ENCODE data around the gene TEX48. TPM values are rescaled to one million over a fixed set of nuclear protein-coding genes. Genes with fewer than 3 reads are reported as not detected.

TEX48 gene
- total RNA-seq, 1 donor from 2014 or later = not detected

- intact Hi-C loops (cut with DNase I) = no loop called here
- no peaks in the 10 kb centered on the region for H3K36me3 ChIP-seq
- no peak overlapping the region for H3K4me3 ChIP-seq
- no peak for TF ChIP-seq CTCF (IDR thresholded peaks at IDR 0.05)
- H3K4me1 ChIP-seq = no peaks in the 10 kb centered on the region
- no peaks in the 10 kb centered on the region for H3K27me3 ChIP-seq
- no peak overlapping the region for H3K27ac ChIP-seq
- no peak for DNase-seq (ENCODE audit: low spot score in 2 of 2)
- H3K9me3 ChIP-seq = no peaks in the 10 kb centered on the region
Observed at GRCh38 chr9:114688909-114689610, 7.1 kb upstream of the TEX48 start.

GRCh38 chr9:114688379-114688778 is 6.4 kb upstream of the TEX48 start:
- DNase-seq (ENCODE audit: low spot score in 2 of 2) = no peak
- no peaks in the 10 kb centered on the region for H3K36me3 ChIP-seq
- TF ChIP-seq CTCF (IDR thresholded peaks at IDR 0.05) = no peak
- no peaks in the 10 kb centered on the region for H3K4me1 ChIP-seq
- H3K27ac ChIP-seq = no peak overlapping the region
- H3K27me3 ChIP-seq = no peaks in the 10 kb centered on the region
- H3K4me3 ChIP-seq = no peak overlapping the region
- no peaks in the 10 kb centered on the region for H3K9me3 ChIP-seq
- intact Hi-C loops (cut with DNase I) = no loop called here

- no peak for DNase-seq (ENCODE audit: low spot score in 2 of 2)
- no peaks in the 10 kb centered on the region for H3K4me1 ChIP-seq
- H3K4me3 ChIP-seq = no peak overlapping the region
- H3K36me3 ChIP-seq = no peaks in the 10 kb centered on the region
- intact Hi-C loops (cut with DNase I) = no loop called here
- H3K27me3 ChIP-seq = no peaks in the 10 kb centered on the region
- H3K9me3 ChIP-seq = no peaks in the 10 kb centered on the region
- no peak overlapping the region for H3K27ac ChIP-seq
- no peak for TF ChIP-seq CTCF (IDR thresholded peaks at IDR 0.05)
Observed at GRCh38 chr9:114687034-114687433, 5.0 kb upstream of the TEX48 start.

GRCh38 chr9:114685951-114686350 is 4.0 kb upstream of the TEX48 start:
- no peak overlapping the region for H3K4me3 ChIP-seq
- no peaks in the 10 kb centered on the region for H3K36me3 ChIP-seq
- H3K4me1 ChIP-seq = no peaks in the 10 kb centered on the region
- TF ChIP-seq CTCF (IDR thresholded peaks at IDR 0.05) = no peak
- intact Hi-C loops (cut with DNase I) = no loop called here
- no peak for DNase-seq (ENCODE audit: low spot score in 2 of 2)
- H3K27me3 ChIP-seq = no peaks in the 10 kb centered on the region
- H3K27ac ChIP-seq = no peak overlapping the region
- H3K9me3 ChIP-seq = no peaks in the 10 kb centered on the region

- H3K4me3 ChIP-seq = no peak overlapping the region
- no peak for DNase-seq (ENCODE audit: low spot score in 2 of 2)
- H3K27me3 ChIP-seq = no peaks in the 10 kb centered on the region
- intact Hi-C loops (cut with DNase I) = loop anchor here (5.0 kb wide), 1 partner anchor 838 kb away; no protein-coding TSS in a partner anchor
- no peaks in the 10 kb centered on the region for H3K36me3 ChIP-seq
- no peaks in the 10 kb centered on the region for H3K4me1 ChIP-seq
- no peaks in the 10 kb centered on the region for H3K9me3 ChIP-seq
- TF ChIP-seq CTCF (IDR thresholded peaks at IDR 0.05) = no peak
- H3K27ac ChIP-seq = no peak overlapping the region
Observed at GRCh38 chr9:114684036-114684435, 2.0 kb upstream of the TEX48 start.
